Activated CD8-positive, alpha-beta memory T cell treated with anti-CD3 and anti-CD28 coated beads, Interleukin-2, amount 50 U/mL, for 24 hours (primary cell): ENCODE results near the gene SERPINA1.

Source experiments
- DNase-seq: peaks from one replicate; pipeline ENCODE4 v3.0.0-alpha.2; 2020; ENCODE audit errors: extremely low read depth

SERPINA1 gene

GRCh38 chr14:94397289-94398181 lies 9.1 kb upstream of the SERPINA1 start:
- no peak for DNase-seq

DNA sequence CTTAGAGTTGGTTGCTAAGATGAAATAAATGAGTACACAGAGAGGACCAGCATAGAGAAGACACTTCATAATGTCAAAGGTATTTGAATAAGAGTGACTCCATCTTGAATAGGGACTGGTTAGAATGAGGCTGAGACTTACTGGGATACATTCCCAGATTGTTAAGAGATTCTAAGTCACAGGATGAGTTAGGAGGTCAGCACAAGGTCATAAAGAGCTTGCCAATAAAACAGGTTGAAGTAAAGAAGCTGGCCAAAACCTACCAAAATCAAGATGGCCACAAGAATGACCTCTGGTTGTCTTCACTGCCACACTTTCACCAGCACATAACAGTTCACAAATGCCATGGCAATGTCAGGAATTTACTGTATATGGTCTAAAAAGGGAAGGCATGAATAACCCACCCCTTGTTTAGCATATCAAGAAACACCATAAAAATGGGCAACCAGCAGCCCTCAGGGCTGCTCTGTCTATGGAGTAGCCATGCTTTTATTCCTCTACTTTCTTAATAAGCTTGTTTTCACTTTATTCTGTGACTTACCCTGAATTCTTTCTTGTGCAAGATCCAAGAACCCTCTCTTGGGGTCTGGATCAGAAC lies 8.3 kb upstream of the SERPINA1 start:
- DNase-seq, result no peak

DNA sequence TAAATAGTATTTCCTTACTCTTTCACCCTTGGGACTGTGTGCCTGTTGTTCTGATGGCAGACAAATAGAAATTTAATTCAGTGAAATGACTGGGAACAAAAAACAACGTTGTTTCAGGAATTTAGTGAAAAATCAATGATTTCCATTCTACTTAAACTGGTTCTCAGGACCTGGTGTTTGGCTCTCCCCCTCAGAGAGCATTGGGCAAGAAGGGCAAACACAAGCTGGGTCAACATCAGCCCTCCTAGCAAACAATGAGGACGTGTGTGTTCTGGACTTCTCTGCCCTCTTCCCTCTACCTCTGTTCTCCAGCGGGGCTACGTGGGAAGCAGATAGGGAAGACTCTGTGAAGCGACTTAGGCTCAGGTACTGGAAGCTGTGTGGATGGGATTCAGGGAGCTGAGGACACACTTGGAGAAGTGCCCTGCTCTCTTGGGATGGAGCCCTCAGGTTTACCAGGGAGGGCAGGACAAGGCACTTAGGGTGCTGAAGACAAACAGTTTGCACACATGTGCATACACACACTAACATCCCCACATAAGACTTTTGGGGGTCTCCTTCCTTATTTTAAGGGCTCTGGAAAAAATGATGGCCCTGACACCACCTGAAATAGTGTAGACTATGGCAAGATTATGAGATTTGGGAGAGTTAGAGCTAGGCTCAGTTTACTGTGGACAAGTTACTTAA lies 7.6 kb upstream of the SERPINA1 start:
- no peak for DNase-seq

DNA sequence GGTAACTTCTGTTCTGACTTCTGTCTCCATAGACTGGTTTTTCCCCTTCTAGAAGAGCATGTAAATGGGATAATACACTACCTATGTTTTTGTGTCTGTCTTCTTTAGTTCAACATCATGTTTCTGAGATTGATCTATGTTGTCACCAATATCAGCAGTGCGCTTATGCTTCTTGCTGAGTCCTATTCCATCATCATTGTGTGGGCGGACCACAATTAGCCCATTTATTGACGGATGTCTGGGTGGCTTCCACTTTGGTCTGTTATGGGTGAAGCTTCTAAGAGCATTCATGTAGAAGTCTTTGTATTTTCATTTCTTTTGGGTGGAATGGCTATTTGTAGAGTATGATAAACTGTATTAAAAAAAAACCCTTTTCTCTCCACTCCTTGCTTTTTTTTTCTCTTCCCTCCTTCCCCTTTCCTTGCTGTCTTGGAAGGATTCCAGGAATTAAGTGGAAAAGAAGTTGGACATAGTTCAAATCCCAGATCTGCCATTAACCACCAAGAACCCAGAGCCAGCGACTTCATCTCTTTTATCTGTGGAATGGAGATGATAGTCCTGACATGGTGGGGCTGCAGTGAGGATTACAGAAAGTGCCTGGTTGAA lies 7.0 kb upstream of the SERPINA1 start:
- DNase-seq, result no peak

- no peak for DNase-seq
Observed at GRCh38 chr14:94394581-94395207, 6.3 kb upstream of the SERPINA1 start.

DNA sequence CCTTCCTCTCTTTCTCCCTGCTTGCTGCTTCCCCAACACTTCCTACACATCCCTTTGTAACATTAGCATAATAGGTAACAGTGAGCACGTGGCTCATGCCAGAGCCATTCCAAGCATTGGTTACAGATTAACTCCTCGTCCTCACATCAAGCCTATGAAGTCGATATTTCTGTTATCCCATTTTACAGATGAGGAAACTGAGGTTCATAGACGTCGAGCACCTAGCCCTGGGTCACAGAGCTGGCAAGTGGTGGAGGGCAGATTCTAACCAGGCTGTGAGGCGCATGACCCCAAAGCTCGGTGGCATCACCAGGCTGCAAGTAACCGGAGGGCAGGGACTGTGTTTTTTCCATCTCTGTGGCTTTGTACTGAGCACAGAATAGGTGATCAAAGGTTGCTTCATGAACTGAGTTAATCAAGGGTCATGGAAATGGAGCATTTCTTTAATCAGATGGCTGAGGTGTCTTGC lies 5.7 kb upstream of the SERPINA1 start:
- no peak for DNase-seq

DNA sequence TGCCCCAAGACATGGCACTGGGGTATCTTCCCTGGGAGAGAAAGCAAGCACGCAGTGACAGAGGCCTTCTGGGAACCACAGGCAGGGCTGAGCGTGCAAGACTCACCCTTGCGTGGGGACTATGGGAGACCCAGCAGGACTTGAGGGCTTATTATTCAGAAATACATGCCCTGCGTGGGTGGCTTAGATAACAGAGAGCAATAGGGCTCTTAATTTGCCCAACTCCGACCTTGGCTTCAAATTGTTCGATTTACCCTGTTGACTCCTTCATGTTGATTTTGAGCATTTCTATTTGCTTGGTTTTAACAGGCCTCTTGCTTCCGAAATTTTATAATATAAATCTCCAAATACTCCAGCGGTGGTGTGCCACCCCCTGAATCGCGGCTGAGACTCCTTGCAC lies 5.1 kb upstream of the SERPINA1 start:
- DNase-seq, result no peak

GRCh38 chr14:94392510-94392935 lies 4.1 kb upstream of the SERPINA1 start:
- no peak for DNase-seq

GRCh38 chr14:94391281-94391975 lies 3.0 kb upstream of the SERPINA1 start:
- DNase-seq, result no peak

- no peak for DNase-seq
Observed at GRCh38 chr14:94390372-94391086, 2.1 kb upstream of the SERPINA1 start.

GRCh38 chr14:94389731-94390371 lies 1.4 kb upstream of the SERPINA1 start:
- no peak for DNase-seq

- DNase-seq, result no peak
Observed at GRCh38 chr14:94389104-94389469, 685 bp upstream of the SERPINA1 start.

GRCh38 chr14:94388027-94388383 lies 397 bp downstream of the SERPINA1 start:
- no peak for DNase-seq

GRCh38 chr14:94387051-94388026 lies 1.1 kb downstream of the SERPINA1 start:
- no peak for DNase-seq

DNA sequence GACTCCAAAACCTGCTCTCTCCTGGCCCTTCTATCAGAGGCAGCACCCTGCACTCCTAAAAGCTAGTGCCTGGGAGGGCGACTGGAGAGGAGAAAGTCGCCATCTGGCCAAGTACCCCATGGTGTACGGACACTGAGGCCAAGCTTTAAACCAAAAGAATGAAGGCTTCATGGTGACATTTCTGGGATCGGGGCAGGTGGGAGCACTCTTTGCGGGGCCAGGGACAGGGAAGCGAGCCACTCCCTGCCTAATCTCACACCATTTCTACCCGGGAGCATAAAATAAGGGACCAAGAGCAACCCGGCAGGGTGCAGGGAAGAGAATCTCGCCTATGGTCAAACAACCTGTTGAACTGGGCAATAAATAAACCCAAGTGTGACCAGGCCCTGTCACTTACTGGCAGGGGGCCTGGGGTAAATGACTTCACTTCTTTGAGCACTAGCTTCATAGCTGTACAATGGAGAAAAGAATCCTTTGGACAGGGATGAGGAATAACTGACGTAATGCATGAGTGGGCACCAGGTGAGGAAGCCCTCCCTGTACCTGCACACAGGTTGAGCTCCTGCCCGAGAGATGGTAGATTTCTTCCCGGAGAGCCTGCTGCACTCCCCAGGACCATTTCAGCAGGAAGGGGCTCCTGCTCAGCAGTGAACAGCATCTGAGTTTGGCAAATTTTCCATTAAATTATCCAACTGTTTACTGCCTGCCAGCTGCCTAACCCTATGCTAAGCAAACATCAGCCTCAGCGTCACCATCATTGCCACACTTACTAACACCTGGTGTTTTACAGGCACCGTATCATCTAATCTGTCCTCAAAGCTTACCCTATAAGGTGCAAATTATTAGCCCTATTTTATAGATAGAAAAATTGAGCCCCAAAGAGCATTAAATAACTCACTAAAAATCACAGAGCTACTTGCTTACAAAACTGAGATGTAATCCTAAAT lies 2.0 kb downstream of the SERPINA1 start:
- no peak for DNase-seq

- DNase-seq, result no peak
Observed at GRCh38 chr14:94385553-94386057, 2.8 kb downstream of the SERPINA1 start.

- DNase-seq, result no peak
Observed at GRCh38 chr14:94384342-94384741, 4.1 kb downstream of the SERPINA1 start.
